Activated CD4-positive, alpha-beta T cell treated with anti-CD3 and anti-CD28 coated beads for 36 hours (primary cell): Measurements from ENCODE around the gene PIGZ. TPM values are rescaled to one million over a fixed set of nuclear protein-coding genes. Genes with fewer than 3 reads are reported as not detected.

Experiments
- ATAC-seq: fragments of 200-7000 bp; cut with Tn5 transposase; one replicate; pipeline ENCODE4 v1.10.0; 2021; ENCODE audit warnings: mild to moderate bottlenecking, moderate library complexity
- CTCF ChIA-PET: fragments of 350-600 bp; sonication (Branson Sonifier 250); formaldehyde crosslinking; loops from one replicate; lab custom pipeline; 2021; ENCODE audit warnings: antibody characterized with exemption; lab: Charles Lee
- POLR2A ChIA-PET: fragments of 350-600 bp; sonication (Branson Sonifier 250); formaldehyde crosslinking; loops from one replicate; lab custom pipeline; 2021; ENCODE audit warnings: antibody characterized with exemption, inconsistent platforms; lab: Charles Lee
- DNase-seq: peaks from one replicate; pipeline ENCODE4 v3.0.0-alpha.2; 2020
- H3K27ac Mint-ChIP-seq: one replicate; pipeline ENCODE4 v1.8.0; 2021; ENCODE audit warnings: mixed read lengths
- H3K27me3 Mint-ChIP-seq: one replicate; pipeline ENCODE4 v1.8.0; 2021; ENCODE audit warnings: mixed read lengths
- H3K36me3 Mint-ChIP-seq: one replicate; pipeline ENCODE4 v1.8.0; 2021; ENCODE audit warnings: low read depth, mixed read lengths
- H3K4me1 Mint-ChIP-seq: one replicate; pipeline ENCODE4 v1.8.0; 2021; ENCODE audit warnings: mixed read lengths
- H3K4me3 Mint-ChIP-seq: one replicate; pipeline ENCODE4 v1.8.0; 2021; ENCODE audit warnings: mild to moderate bottlenecking, moderate library complexity, mixed read lengths
- H3K9me3 Mint-ChIP-seq: one replicate; pipeline ENCODE4 v1.8.0; 2021; ENCODE audit warnings: low read depth, mixed read lengths
- intact Hi-C, 2 experiments: fragments of 100-400 bp; cut with DNase I in 1 of 2; cut with micrococcal nuclease in 1 of 2; formaldehyde crosslinking; loops; one replicate each; pipeline versions ENCODE4 v1.14.2 to v1.15.1; 2022 to 2024; cut with DNase I, micrococcal nuclease
- total RNA-seq, 2 experiments: library from RNA; stranded (reverse); gene quantifications; one replicate each; pipeline ENCODE4 v1.2.3, GENCODE V29; 2021

PIGZ gene
- total RNA-seq, 2 experiments from 2014 or later, result 0.44 to 0.71 TPM

DNA sequence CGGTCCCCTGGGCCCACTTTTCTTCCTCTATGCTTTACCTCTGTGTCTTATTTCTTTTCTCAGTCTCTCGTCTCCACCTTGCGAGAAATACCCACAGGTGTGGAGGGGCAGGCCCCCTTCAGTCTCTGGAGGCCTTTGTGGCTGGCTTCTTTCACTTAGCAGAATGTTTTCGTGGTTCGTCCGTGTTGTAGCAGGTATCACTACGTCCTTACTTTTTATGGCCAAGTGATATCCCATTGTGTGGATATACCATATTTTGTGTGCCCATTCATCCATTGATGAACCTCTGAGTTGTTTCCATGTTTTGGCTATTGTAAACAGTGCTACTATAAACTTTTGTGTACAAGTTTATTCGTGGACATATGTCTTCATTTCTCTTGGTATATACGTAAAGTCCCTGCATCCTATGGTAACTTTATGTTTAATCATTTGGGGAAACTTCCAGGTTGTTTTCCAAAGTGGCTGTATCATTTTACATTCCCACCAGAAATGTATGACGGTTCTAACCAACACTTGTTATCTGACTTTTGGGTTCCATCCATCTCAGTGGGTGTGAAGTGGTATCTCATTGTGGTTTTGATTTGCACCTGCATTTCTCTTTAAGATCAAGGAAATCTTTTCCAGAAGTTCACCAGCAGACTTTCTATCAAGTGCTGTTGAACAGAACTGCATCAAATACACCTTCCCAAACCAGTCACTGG, 5.6 kb downstream of the PIGZ start:
- peaks cover 6% of the 10 kb centered on the region for H3K27me3 Mint-ChIP-seq
- H3K27ac Mint-ChIP-seq, result no peak overlapping the region
- ChIA-PET POLR2A (no interaction called here), CTCF (interaction anchor here (1.3 kb wide), 1 partner anchor 65 kb away, joined by 4 read pairs; no protein-coding TSS in a partner anchor)
- H3K36me3 Mint-ChIP-seq, result no peaks in the 10 kb centered on the region
- H3K9me3 Mint-ChIP-seq, result no peaks in the 10 kb centered on the region
- DNase-seq, result no peak
- intact Hi-C loops, result no loop called here
- H3K4me1 Mint-ChIP-seq, result peaks cover 8% of the 10 kb centered on the region
- no peak overlapping the region for H3K4me3 Mint-ChIP-seq
- ATAC-seq, result no peak

DNA sequence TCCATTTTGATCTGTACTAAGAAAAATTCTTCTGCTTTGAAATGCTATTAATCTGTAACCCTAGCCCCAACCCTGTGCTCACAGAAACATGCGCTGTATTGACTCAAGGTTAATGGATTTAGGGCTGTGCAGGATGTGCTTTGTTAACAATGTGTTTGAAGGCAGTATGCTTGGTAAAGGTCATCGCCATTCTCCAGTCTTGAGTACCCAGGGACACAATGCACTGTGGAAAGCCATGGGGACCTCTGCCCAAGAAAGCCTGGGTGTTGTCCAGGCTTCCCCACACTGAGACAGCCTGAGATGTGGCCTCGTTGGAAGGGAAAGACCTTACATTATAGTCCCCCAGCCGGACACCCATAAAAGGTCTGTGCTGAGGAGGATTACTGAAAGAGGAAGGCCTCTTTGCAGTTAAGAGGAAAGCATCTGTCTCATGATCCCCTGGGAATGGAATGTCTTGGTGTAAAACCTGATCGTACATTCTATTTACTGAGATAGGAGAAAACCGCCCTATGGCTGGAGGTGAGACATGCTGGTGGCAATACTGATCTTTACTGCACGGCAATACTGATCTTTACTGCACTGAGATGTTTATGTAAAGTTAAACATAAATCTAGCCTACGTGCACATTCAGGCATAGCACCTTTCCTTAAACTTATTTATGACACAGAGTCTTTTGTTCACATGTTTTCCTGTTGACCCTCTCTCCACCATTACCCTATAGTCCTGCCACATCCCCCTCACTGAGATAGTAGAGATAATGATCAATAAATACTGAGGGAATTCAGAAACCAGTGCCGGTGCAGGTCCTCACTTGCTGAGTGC, 6.3 kb downstream of the PIGZ start:
- peaks cover 2% of the 10 kb centered on the region for H3K27me3 Mint-ChIP-seq
- intact Hi-C loops, result no loop called here
- H3K27ac Mint-ChIP-seq, result no peak overlapping the region
- ChIA-PET POLR2A (no interaction called here), CTCF (no interaction called here)
- DNase-seq, result no peak
- H3K4me1 Mint-ChIP-seq, result peaks cover 4% of the 10 kb centered on the region
- no peak for ATAC-seq
- no peaks in the 10 kb centered on the region for H3K9me3 Mint-ChIP-seq
- no peak overlapping the region for H3K4me3 Mint-ChIP-seq
- H3K36me3 Mint-ChIP-seq, result no peaks in the 10 kb centered on the region

DNA sequence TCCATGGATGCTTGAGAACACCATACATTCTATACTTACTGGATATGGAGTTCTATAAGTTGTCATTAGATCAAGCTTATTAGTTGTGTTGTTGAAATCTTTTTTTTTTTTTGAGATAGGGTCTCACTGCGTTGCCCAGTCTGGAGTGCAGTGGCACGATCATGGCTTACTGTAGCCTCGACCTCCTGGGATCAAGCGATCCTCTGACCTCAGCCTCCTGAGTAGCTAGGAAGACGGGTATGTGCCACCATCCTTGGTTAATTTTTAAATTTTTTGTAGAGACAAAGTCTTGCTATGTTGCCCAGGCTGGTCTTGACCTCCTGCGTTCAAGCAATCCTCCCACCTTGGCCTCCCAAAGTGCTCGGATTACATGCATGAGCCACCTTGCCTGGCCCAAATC, 13.8 kb downstream of the PIGZ start:
- Mint-ChIP-seq H3K27ac (no peak overlapping the region), H3K36me3 (no peaks in the 10 kb centered on the region), H3K4me1 (no peaks in the 10 kb centered on the region), H3K27me3 (peaks cover 2% of the 10 kb centered on the region), H3K9me3 (no peaks in the 10 kb centered on the region), H3K4me3 (no peak overlapping the region)
- CTCF ChIA-PET, result interaction anchor here (1.9 kb wide), 1 partner anchor 10 kb away, joined by 4 read pairs; no protein-coding TSS in a partner anchor
- POLR2A ChIA-PET, result no interaction called here
- no peak for DNase-seq
- ATAC-seq, result no peak
- intact Hi-C loops, result no loop called here

DNA sequence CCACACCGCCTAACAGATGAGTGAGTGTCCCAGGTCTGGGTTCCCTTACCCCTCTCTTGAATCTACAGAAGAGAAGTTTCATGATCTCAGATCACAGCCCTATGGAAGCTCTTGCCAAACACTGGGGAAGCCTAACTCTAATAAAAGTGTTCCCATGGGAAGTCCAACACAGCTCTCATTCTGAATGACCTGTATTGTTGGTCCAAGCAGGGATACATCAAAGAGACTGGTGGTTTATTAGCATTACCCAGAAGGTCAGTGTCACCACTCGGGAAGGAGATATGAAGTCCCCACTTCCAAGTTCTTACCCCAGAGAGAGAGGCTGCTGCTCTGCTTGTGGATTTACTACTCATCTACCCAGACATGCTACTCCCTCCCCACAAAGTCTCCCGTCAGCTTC, 17.3 kb downstream of the PIGZ start:
- intact Hi-C loops, result no loop called here
- Mint-ChIP-seq H3K27ac (no peak overlapping the region), H3K4me3 (no peak overlapping the region), H3K9me3 (no peaks in the 10 kb centered on the region), H3K27me3 (peaks cover under 1% of the 10 kb centered on the region), H3K4me1 (no peaks in the 10 kb centered on the region), H3K36me3 (no peaks in the 10 kb centered on the region)
- POLR2A ChIA-PET, result interaction anchor here (0.6 kb wide), 1 partner anchor 108 kb away, joined by 3 read pairs; no protein-coding TSS in a partner anchor
- CTCF ChIA-PET, result interaction anchor here (1.0 to 1.2 kb wide), 2 partner anchors 9 to 78 kb away, joined by 3 to 4 read pairs; partner anchors contain the start of genes MELTF and NCBP2
- DNase-seq (no peak), ATAC-seq (no peak)

DNA sequence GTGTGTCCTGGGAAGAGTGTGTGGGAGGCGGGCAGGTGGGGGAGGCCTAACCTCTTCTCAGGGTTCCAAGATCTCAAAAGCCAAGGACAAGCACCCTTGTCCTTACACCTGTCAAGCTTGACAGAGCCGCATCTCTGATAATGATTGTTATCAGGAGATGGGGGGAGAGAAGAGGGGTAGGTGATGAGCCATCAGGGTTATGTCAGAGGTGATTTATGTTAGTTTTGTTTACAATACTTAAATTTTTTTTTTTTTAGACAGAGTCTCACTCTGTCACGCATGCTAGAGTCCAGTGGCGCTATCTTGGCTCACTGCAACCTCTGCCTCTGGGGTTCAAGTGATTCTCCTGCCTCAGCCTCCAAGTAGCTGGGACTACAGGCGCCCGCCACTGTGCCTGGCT, 18.9 kb downstream of the PIGZ start:
- H3K36me3 Mint-ChIP-seq, result peaks cover 3% of the 10 kb centered on the region
- DNase-seq, result no peak
- H3K4me3 Mint-ChIP-seq, result no peak overlapping the region
- POLR2A ChIA-PET, result no interaction called here
- intact Hi-C loops, result loop anchor here in 1 of 2 experiments (10.0 kb wide), 1 partner anchor 345 kb away; no protein-coding TSS in a partner anchor
- peaks cover 2% of the 10 kb centered on the region for H3K4me1 Mint-ChIP-seq
- ATAC-seq, result no peak
- H3K27me3 Mint-ChIP-seq, result no peaks in the 10 kb centered on the region
- CTCF ChIA-PET, result interaction anchor here (0.6 kb wide), 1 partner anchor 41 kb away, joined by 3 read pairs; no protein-coding TSS in a partner anchor
- H3K9me3 Mint-ChIP-seq, result no peaks in the 10 kb centered on the region
- H3K27ac Mint-ChIP-seq, result no peak overlapping the region

DNA sequence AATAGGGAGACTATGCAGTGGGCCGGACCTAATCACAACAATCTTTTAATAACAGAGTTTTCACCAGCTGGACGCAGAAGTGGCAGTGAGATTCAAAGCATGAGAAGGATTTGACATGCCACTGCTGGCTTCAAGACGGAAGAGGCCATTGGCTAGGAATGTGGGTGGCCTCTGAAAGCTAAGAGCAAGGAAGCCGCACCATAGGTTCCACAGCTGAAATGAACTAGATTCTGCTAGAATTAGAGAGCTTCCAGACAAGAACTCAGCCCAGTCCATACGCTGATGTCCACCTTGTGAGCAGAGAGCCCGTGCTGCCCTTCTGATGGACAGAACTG, 19.4 kb downstream of the PIGZ start:
- H3K27me3 Mint-ChIP-seq, result no peaks in the 10 kb centered on the region
- no peaks in the 10 kb centered on the region for H3K9me3 Mint-ChIP-seq
- no peak overlapping the region for H3K27ac Mint-ChIP-seq
- H3K4me1 Mint-ChIP-seq, result peaks cover 7% of the 10 kb centered on the region
- H3K36me3 Mint-ChIP-seq, result peaks cover 6% of the 10 kb centered on the region
- ChIA-PET CTCF (interaction anchor here (0.6 kb wide), 1 partner anchor 41 kb away, joined by 3 read pairs; no protein-coding TSS in a partner anchor), POLR2A (no interaction called here)
- intact Hi-C loops, result loop anchor here in 1 of 2 experiments (10.0 kb wide), 1 partner anchor 344 kb away; no protein-coding TSS in a partner anchor
- no peak overlapping the region for H3K4me3 Mint-ChIP-seq
- ATAC-seq (no peak), DNase-seq (no peak)

DNA sequence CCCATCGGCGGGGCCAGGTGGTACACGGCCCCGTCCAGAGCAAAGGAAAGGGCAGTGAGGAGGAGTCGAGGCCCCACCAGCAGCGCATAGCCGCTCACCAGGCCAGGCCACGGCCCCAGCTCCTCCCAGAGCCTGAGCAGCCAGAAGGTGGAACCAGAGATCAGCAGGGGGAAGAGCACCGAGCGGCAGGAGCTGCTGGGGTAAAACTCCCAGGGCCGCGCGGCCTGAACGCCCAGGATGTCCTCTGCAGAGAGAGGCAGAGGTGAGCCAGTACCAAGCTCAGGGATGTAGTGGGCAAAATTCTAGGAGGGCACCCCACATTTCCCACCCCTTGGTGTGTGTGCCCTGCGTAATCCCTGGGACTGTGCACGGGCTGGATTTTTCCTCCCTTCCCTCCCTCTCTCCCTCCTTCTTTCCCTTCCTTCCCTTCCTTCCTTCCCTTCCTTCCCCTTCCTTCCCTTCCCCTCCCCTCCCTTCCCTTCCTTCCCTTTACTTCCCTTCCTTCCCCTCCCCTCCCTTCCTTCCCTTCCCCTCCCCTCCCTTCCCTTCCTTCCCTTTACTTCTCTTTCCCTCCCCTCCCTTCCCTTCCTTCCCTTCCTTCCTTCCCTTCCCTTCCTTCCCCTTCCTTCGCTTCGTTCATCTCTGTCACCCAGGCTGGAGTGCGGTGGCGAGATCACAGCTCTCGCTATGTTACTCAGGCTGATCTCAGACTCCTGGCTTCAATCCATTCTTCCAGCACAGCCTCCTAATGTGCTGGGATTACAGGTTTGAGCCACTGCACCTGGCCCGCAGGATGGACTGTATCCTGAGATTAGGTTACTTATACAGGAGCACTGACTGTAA, 20.0 kb downstream of the PIGZ start:
- intact Hi-C loops, result loop anchor here in 1 of 2 experiments (10.0 kb wide), 1 partner anchor 344 kb away; no protein-coding TSS in a partner anchor
- POLR2A ChIA-PET, result no interaction called here
- no peaks in the 10 kb centered on the region for H3K9me3 Mint-ChIP-seq

DNA sequence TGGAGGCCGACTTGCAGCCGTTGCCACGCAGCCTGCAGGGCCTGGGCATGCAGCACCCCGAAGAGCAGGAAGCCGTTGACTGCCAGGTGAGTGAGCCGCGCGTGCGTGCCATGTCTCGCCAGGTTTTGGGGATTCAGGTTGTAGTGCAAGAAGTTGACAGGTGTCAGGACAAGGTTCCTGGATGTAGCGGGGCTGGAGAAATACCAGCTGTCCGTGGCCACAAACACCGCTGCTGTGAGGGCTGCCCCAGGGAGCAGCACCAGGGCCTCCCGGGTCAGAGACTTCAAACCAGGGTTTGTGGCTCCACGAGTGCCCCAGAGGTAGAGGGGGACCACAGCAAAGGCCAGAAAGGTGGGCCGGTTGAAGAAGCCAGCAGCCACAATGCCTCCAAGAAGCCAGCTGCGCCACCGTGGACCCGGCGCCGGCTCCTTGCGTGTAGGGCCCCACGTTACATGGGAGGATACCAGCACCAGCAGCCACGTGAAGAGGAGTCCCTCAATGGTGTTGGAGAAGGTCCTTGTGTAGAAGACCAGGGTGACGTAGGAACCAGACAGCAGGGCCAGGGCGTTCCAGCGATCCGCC, 20.7 kb downstream of the PIGZ start:
- no peak overlapping the region for H3K4me3 Mint-ChIP-seq
- no peak overlapping the region for H3K27ac Mint-ChIP-seq
- H3K27me3 Mint-ChIP-seq, result no peaks in the 10 kb centered on the region
- H3K4me1 Mint-ChIP-seq, result peaks cover 19% of the 10 kb centered on the region
- ChIA-PET POLR2A (no interaction called here), CTCF (interaction anchor here (0.6 to 0.8 kb wide), 2 partner anchors 9 to 239 kb away, joined by 3 to 4 read pairs; no protein-coding TSS in a partner anchor)
- no peak for DNase-seq
- ATAC-seq, result no peak
- intact Hi-C loops, result loop anchor here in 1 of 2 experiments (10.0 kb wide), 1 partner anchor 343 kb away; no protein-coding TSS in a partner anchor
- H3K9me3 Mint-ChIP-seq, result no peaks in the 10 kb centered on the region
- H3K36me3 Mint-ChIP-seq, result peaks cover 15% of the 10 kb centered on the region

More for the DNA sequence above, 20.0 kb downstream of the PIGZ start:
- H3K27ac Mint-ChIP-seq, result no peak overlapping the region
- no peaks in the 10 kb centered on the region for H3K27me3 Mint-ChIP-seq
- H3K4me3 Mint-ChIP-seq, result no peak overlapping the region
- H3K4me1 Mint-ChIP-seq, result peaks cover 13% of the 10 kb centered on the region
- no peak for ATAC-seq
- DNase-seq, result no peak
- CTCF ChIA-PET, result interaction anchor here (0.6 to 0.8 kb wide), 3 partner anchors 10 to 238 kb away, joined by 3 to 4 read pairs (median 3); no protein-coding TSS in a partner anchor
- H3K36me3 Mint-ChIP-seq, result peaks cover 8% of the 10 kb centered on the region

DNA sequence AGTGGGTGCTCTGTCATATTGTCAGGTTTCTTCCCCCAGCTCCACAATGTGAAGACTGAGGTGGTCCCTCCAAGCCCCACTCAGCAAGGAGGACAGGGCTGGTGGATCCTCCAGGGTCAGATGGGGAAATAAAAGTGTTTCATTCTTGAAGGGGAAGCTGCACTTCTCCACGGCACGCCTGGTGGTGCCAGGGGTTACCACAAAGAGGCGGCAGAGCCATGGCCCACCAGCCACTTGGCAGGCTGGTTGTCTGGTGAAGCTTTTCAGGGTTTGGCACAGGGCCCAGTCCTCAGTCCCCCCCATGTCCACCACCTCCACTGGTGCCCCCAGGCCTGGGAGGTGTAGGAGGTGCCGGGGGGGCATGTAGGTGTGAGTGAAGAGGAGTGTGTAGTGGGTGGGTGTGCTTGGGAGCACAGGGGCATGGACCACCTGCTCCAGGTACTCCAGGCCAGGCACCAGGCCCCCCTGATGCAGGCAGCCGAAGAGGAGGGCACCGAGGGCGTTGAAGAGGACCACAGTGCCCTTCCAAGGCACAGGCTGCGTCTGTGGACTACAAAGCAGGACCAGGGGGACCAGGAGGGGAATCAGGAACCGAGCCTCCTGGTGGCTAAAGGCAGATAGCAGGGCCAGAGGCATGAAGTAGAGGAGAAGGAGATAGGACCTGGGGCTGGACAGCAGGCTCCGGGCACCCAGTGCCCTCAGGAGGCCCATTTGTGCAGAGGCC, 21.3 kb downstream of the PIGZ start:
- Mint-ChIP-seq H3K9me3 (no peaks in the 10 kb centered on the region), H3K4me3 (no peak overlapping the region), H3K36me3 (peaks cover 16% of the 10 kb centered on the region), H3K27me3 (no peaks in the 10 kb centered on the region), H3K4me1 (peaks cover 19% of the 10 kb centered on the region), H3K27ac (no peak overlapping the region)
- ATAC-seq (no peak), DNase-seq (no peak)
- ChIA-PET CTCF (interaction anchor here (0.8 kb wide), 1 partner anchor 8 kb away, joined by 3 read pairs; no protein-coding TSS in a partner anchor), POLR2A (no interaction called here)
- intact Hi-C loops, result loop anchor here in 1 of 2 experiments (10.0 kb wide), 1 partner anchor 342 kb away; no protein-coding TSS in a partner anchor
